Karpas-422 (cell line): ENCODE results near the gene EYS. TPM values are rescaled to one million over a fixed set of nuclear protein-coding genes. Genes with fewer than 3 reads are reported as not detected.
"Not testable (repeated sequence)": the region's sequence is repeated elsewhere in the genome, so short reads cannot be mapped to it uniquely, and the experiment has no call there.

Experiments used
- DNase-seq: peaks from one replicate; pipeline ENCODE4 v3.0.0-alpha.2; 2015
- H2AFZ ChIP-seq: fragments of 200-600 bp; sonication (generic); 2 replicates; pipeline ENCODE4 v1.6.1; 2014; ENCODE audit warnings: antibody characterized with exemption, low read length, mixed read lengths
- H3K27ac ChIP-seq: fragments of 200-600 bp; sonication (generic); 2 replicates; pipeline ENCODE4 v1.5.1; 2014; ENCODE audit warnings: mild to moderate bottlenecking, low read length, moderate library complexity
- H3K27me3 ChIP-seq: fragments of 200-600 bp; sonication (generic); 2 replicates; pipeline ENCODE4 v1.6.1; 2014; ENCODE audit warnings: low read length, mixed read lengths
- H3K36me3 ChIP-seq: fragments of 200-600 bp; sonication (generic); 2 replicates; pipeline ENCODE4 v1.6.1; 2014; ENCODE audit warnings: low read length, mixed read lengths; ENCODE audit not compliant: insufficient read depth
- H3K4me1 ChIP-seq: fragments of 200-600 bp; sonication (generic); 2 replicates; pipeline ENCODE4 v1.6.1; 2014; ENCODE audit warnings: mild to moderate bottlenecking, low read length, mixed read lengths
- H3K4me2 ChIP-seq: fragments of 200-600 bp; sonication (generic); 2 replicates; pipeline ENCODE4 v1.6.1; 2014; ENCODE audit warnings: low read length, low read depth, mild to moderate bottlenecking; ENCODE audit not compliant: poor library complexity, severe bottlenecking
- H3K4me3 ChIP-seq: fragments of 200-600 bp; sonication (generic); 2 replicates; pipeline ENCODE4 v1.5.1; 2014; ENCODE audit warnings: mild to moderate bottlenecking, antibody characterized with exemption, low read length, mixed read lengths
- H3K79me2 ChIP-seq: fragments of 200-600 bp; sonication (generic); 2 replicates; pipeline ENCODE4 v1.6.1; 2014; ENCODE audit warnings: mild to moderate bottlenecking, low read length, mixed read lengths
- H3K9ac ChIP-seq: fragments of 200-600 bp; sonication (generic); 2 replicates; pipeline ENCODE4 v1.6.0; 2014; ENCODE audit warnings: low read length
- H3K9me2 ChIP-seq: fragments of 200-600 bp; sonication (generic), shearing (Covaris generic); replicated peaks from 2 replicates; pipeline ENCODE4 v1.6.0; 2014; ENCODE audit warnings: mild to moderate bottlenecking, low read length, moderate library complexity; ENCODE audit not compliant: insufficient read depth
- H3K9me3 ChIP-seq: fragments of 300-700, 200-600 bp; sonication (generic); 2 replicates; pipeline ENCODE4 v1.6.1; 2014; ENCODE audit warnings: low read length, mixed read lengths
- H4K20me1 ChIP-seq: fragments of 200-600 bp; sonication (generic); 2 replicates; pipeline ENCODE4 v1.6.1; 2014; ENCODE audit warnings: mild to moderate bottlenecking, antibody characterized with exemption, low read length, low read depth; ENCODE audit not compliant: insufficient read depth
- total RNA-seq: library from RNA; depleted of rRNA; stranded (reverse); fragments of >200 nt; shearing (Covaris generic); gene quantifications from 2 replicates; pipeline ENCODE4 v1.2.3, GENCODE V29; 2014; ENCODE audit warnings: low replicate concordance

Gene EYS
- total RNA-seq, 1 experiment from 2014 or later = not detected

- no peaks in the 10 kb centered on the region for H3K36me3 ChIP-seq
- no peaks in the 10 kb centered on the region for H3K79me2 ChIP-seq
- no peak overlapping the region for H3K27ac ChIP-seq
- no peak overlapping the region for H3K4me2 ChIP-seq
- peaks cover 6% of the 10 kb centered on the region for H3K9me3 ChIP-seq
- H2AFZ ChIP-seq = no peak overlapping the region
- no peak overlapping the region for H3K9ac ChIP-seq
- no peak overlapping the region for H3K4me3 ChIP-seq
- no peaks in the 10 kb centered on the region for H4K20me1 ChIP-seq
- H3K27me3 ChIP-seq = no peaks in the 10 kb centered on the region
- no peak for DNase-seq
- H3K9me2 ChIP-seq = no peaks in the 10 kb centered on the region
- no peaks in the 10 kb centered on the region for H3K4me1 ChIP-seq
These were observed 80.0 kb downstream of the EYS start for GRCh38 chr6:65627015-65627414.

GRCh38 chr6:65623566-65623965, 83.5 kb downstream of the EYS start:
- H3K4me2 ChIP-seq = no peak overlapping the region
- no peaks in the 10 kb centered on the region for H3K9me2 ChIP-seq
- peaks cover 6% of the 10 kb centered on the region for H3K9me3 ChIP-seq
- no peaks in the 10 kb centered on the region for H3K27me3 ChIP-seq
- no peak for DNase-seq
- no peak overlapping the region for H3K9ac ChIP-seq
- H3K79me2 ChIP-seq = no peaks in the 10 kb centered on the region
- no peak overlapping the region for H2AFZ ChIP-seq
- no peaks in the 10 kb centered on the region for H3K36me3 ChIP-seq
- H3K4me3 ChIP-seq = no peak overlapping the region
- no peaks in the 10 kb centered on the region for H4K20me1 ChIP-seq
- H3K27ac ChIP-seq = no peak overlapping the region
- no peaks in the 10 kb centered on the region for H3K4me1 ChIP-seq

- Histone ChIP-seq H3K27me3 (no peaks in the 10 kb centered on the region), H3K4me3 (no peak overlapping the region), H3K9me3 (peaks cover 7% of the 10 kb centered on the region; the same call in 1 of the 2 replicates), H4K20me1 (no peaks in the 10 kb centered on the region), H2AFZ (no peak overlapping the region), H3K27ac (no peak overlapping the region), H3K9ac (no peak overlapping the region), H3K4me1 (no peaks in the 10 kb centered on the region), H3K4me2 (no peak overlapping the region), H3K36me3 (no peaks in the 10 kb centered on the region), H3K79me2 (no peaks in the 10 kb centered on the region), H3K9me2 (no peaks in the 10 kb centered on the region)
- no peak for DNase-seq
These were observed 96.3 kb downstream of the EYS start for GRCh38 chr6:65610746-65611145.

- H3K4me1 ChIP-seq = no peaks in the 10 kb centered on the region
- no peak overlapping the region for H3K27ac ChIP-seq
- H3K27me3 ChIP-seq = no peaks in the 10 kb centered on the region
- DNase-seq = no peak
- H4K20me1 ChIP-seq = no peaks in the 10 kb centered on the region
- H3K9ac ChIP-seq = no peak overlapping the region
- peaks cover 30% of the 10 kb centered on the region for H3K9me3 ChIP-seq
- H2AFZ ChIP-seq = no peak overlapping the region
- H3K4me3 ChIP-seq = no peak overlapping the region
- H3K4me2 ChIP-seq = no peak overlapping the region
- H3K79me2 ChIP-seq = no peaks in the 10 kb centered on the region
- no peaks in the 10 kb centered on the region for H3K9me2 ChIP-seq
- H3K36me3 ChIP-seq = no peaks in the 10 kb centered on the region
These were observed 111.5 kb downstream of the EYS start for GRCh38 chr6:65595540-65595939.

GRCh38 chr6:65570340-65570739, 136.7 kb downstream of the EYS start:
- H3K9me3 ChIP-seq = peaks cover 26% of the 10 kb centered on the region
- no peak overlapping the region for H3K4me2 ChIP-seq
- DNase-seq = no peak
- no peaks in the 10 kb centered on the region for H3K9me2 ChIP-seq
- no peaks in the 10 kb centered on the region for H4K20me1 ChIP-seq
- no peak overlapping the region for H2AFZ ChIP-seq
- no peak overlapping the region for H3K4me3 ChIP-seq
- H3K79me2 ChIP-seq = no peaks in the 10 kb centered on the region
- no peak overlapping the region for H3K9ac ChIP-seq
- no peak overlapping the region for H3K27ac ChIP-seq
- H3K4me1 ChIP-seq = no peaks in the 10 kb centered on the region
- no peaks in the 10 kb centered on the region for H3K36me3 ChIP-seq
- H3K27me3 ChIP-seq = no peaks in the 10 kb centered on the region

GRCh38 chr6:65569505-65569904, 137.5 kb downstream of the EYS start:
- no peaks in the 10 kb centered on the region for H3K4me1 ChIP-seq
- H3K36me3 ChIP-seq = no peaks in the 10 kb centered on the region
- DNase-seq = no peak
- no peaks in the 10 kb centered on the region for H3K27me3 ChIP-seq
- no peak overlapping the region for H3K4me3 ChIP-seq
- no peak overlapping the region for H3K4me2 ChIP-seq
- H3K9me3 ChIP-seq = peaks cover 26% of the 10 kb centered on the region
- H3K9ac ChIP-seq = no peak overlapping the region
- H4K20me1 ChIP-seq = no peaks in the 10 kb centered on the region
- H3K79me2 ChIP-seq = no peaks in the 10 kb centered on the region
- H3K9me2 ChIP-seq = no peaks in the 10 kb centered on the region
- no peak overlapping the region for H2AFZ ChIP-seq
- H3K27ac ChIP-seq = no peak overlapping the region

- H3K9me3 ChIP-seq = peaks cover 23% of the 10 kb centered on the region
- H3K4me3 ChIP-seq, H3K9me2 ChIP-seq, H4K20me1 ChIP-seq, H3K79me2 ChIP-seq, H3K4me1 ChIP-seq, H3K27me3 ChIP-seq, H3K9ac ChIP-seq, H3K36me3 ChIP-seq, H2AFZ ChIP-seq, DNase-seq, H3K27ac ChIP-seq, H3K4me2 ChIP-seq: not testable (repeated sequence)
These were observed 138.0 kb downstream of the EYS start for GRCh38 chr6:65569056-65569455.

- H3K9ac ChIP-seq = no peak overlapping the region
- no peaks in the 10 kb centered on the region for H4K20me1 ChIP-seq
- H2AFZ ChIP-seq = no peak overlapping the region
- H3K4me2 ChIP-seq = no peak overlapping the region
- H3K36me3 ChIP-seq = no peaks in the 10 kb centered on the region
- no peaks in the 10 kb centered on the region for H3K27me3 ChIP-seq
- no peak overlapping the region for H3K27ac ChIP-seq
- peak; percentile 44 for DNase-seq
- H3K79me2 ChIP-seq = no peaks in the 10 kb centered on the region
- no peaks in the 10 kb centered on the region for H3K9me2 ChIP-seq
- no peaks in the 10 kb centered on the region for H3K4me1 ChIP-seq
- no peak overlapping the region for H3K4me3 ChIP-seq
- H3K9me3 ChIP-seq = peaks cover 16% of the 10 kb centered on the region; the same call in 1 of the 2 replicates
These were observed 140.9 kb downstream of the EYS start for GRCh38 chr6:65566117-65566516.

GRCh38 chr6:65558071-65558470, 149.0 kb downstream of the EYS start:
- DNase-seq = no peak
- no peaks in the 10 kb centered on the region for H3K27me3 ChIP-seq
- H4K20me1 ChIP-seq = no peaks in the 10 kb centered on the region
- H3K9me3 ChIP-seq = peaks cover 11% of the 10 kb centered on the region; the same call in 1 of the 2 replicates
- H3K27ac ChIP-seq = no peak overlapping the region
- no peaks in the 10 kb centered on the region for H3K79me2 ChIP-seq
- no peaks in the 10 kb centered on the region for H3K36me3 ChIP-seq
- H3K9me2 ChIP-seq = no peaks in the 10 kb centered on the region
- H3K4me3 ChIP-seq = no peak overlapping the region
- no peaks in the 10 kb centered on the region for H3K4me1 ChIP-seq
- H2AFZ ChIP-seq = no peak overlapping the region
- H3K4me2 ChIP-seq = no peak overlapping the region
- H3K9ac ChIP-seq = no peak overlapping the region
